Prostate gland (tissue), 2 donors: ENCODE data around the gene VPS13D. TPM values are rescaled to one million over a fixed set of nuclear protein-coding genes. Genes with fewer than 3 reads are reported as not detected.

Source experiments
- DNase-seq: peaks from one replicate; pipeline ENCODE4 v3.0.0-alpha.2; 2019; ENCODE audit warnings: low spot score
- H3K27ac ChIP-seq, 2 donors: fragments of 200-600 bp; sonication (generic); 2 replicates each; pipeline ENCODE4 v1.5.1; 2017 to 2019
- H3K27me3 ChIP-seq: fragments of 200-600 bp; sonication (generic); replicated peaks from 2 replicates; pipeline ENCODE4 v1.5.1; 2019; ENCODE audit not compliant: insufficient read depth
- H3K36me3 ChIP-seq, 2 donors: fragments of 200-600 bp; sonication (generic); 1 replicate in 1 of 2; 2 replicates in 1 of 2; pipeline versions ENCODE4 v1.5.1 to v1.8.1; 2017 to 2019
- H3K4me1 ChIP-seq: fragments of 200-600 bp; sonication (generic); replicated peaks from 2 replicates; pipeline ENCODE4 v1.5.1; 2019
- H3K4me3 ChIP-seq, 2 donors: fragments of 200-600 bp; sonication (generic); 2 replicates each; pipeline ENCODE4 v1.5.1; 2017 to 2019
- H3K9me3 ChIP-seq: fragments of 200-600 bp; sonication (generic); 2 replicates; pipeline ENCODE4 v1.5.1; 2017
- POLR2A ChIP-seq: fragments of 450-650 bp; IDR thresholded peaks from one replicate; pipeline ENCODE4 v1.6.1; 2016; ENCODE audit warnings: antibody characterized with exemption, mild to moderate bottlenecking
- POLR2AphosphoS5 ChIP-seq: sonication (generic); formaldehyde crosslinking; IDR thresholded peaks from one replicate; pipeline ENCODE4 v1.6.1; 2017; ENCODE audit warnings: antibody characterized with exemption
- WGBS: methylation state at CpG from one replicate; pipeline ENCODE4 v1.1.5; 2018; 5-methylcytosine and 5-hydroxymethylcytosine counted together
- intact Hi-C: fragments of 100-400 bp; cut with DNase I; formaldehyde crosslinking; loops from one replicate; pipeline ENCODE4 v1.14.2; 2022
- total RNA-seq, 2 donors: library from RNA; depleted of rRNA; stranded (reverse); fragments of >200 nt; gene quantifications; one replicate each; pipeline ENCODE4 v1.1.0, GENCODE V29; 2016
- TF ChIP-seq, protein P1 (sequence below), 4 experiments: fragments of 200-600 bp in 2 of 4; fragments of 450-650 bp in 2 of 4; sonication (generic) in 2 of 4; IDR thresholded peaks; 1 replicate in 3 of 4; 2 replicates in 1 of 4; pipeline ENCODE4 v1.5.1; 2016 to 2019; ENCODE audit warnings: antibody characterized with exemption in 4 of 4, mild to moderate bottlenecking in 2 of 4, moderate library complexity in 2 of 4

Gene VPS13D
- total RNA-seq, 2 donors from 2014 or later, result 60.7 to 80.8 TPM

DNA sequence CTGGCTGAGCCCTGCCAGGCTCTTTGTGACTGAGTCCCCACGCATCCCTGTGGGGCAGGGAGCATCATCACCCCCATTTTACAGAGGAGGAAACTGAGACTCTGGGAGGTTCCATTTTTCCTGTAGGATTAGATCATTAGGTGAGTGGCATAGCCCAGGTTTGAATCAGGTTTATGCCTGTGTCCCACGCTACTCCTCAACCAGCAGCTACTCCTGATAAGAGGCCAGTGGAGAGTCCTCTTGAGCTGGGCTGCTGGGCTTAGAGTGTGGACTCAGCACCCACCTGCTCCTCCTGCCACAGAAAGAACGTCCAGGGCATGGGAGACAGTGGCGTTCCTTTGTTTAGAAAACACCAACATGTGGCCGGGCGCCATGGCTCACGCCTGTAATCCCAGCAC lies 32.3 kb upstream of the VPS13D start:
- Histone ChIP-seq H3K4me3 (no peak overlapping the region), H3K27ac (no peak overlapping the region), H3K9me3 (no peaks in the 10 kb centered on the region), H3K36me3 (no peaks in the 10 kb centered on the region), H3K27me3 (no peaks in the 10 kb centered on the region), H3K4me1 (no peaks in the 10 kb centered on the region)
- intact Hi-C loops, result no loop called here
- DNase-seq, result no peak
- 81% methylated on average over 7 of the region's 7 CpGs for WGBS
- TF ChIP-seq, protein P1, sequence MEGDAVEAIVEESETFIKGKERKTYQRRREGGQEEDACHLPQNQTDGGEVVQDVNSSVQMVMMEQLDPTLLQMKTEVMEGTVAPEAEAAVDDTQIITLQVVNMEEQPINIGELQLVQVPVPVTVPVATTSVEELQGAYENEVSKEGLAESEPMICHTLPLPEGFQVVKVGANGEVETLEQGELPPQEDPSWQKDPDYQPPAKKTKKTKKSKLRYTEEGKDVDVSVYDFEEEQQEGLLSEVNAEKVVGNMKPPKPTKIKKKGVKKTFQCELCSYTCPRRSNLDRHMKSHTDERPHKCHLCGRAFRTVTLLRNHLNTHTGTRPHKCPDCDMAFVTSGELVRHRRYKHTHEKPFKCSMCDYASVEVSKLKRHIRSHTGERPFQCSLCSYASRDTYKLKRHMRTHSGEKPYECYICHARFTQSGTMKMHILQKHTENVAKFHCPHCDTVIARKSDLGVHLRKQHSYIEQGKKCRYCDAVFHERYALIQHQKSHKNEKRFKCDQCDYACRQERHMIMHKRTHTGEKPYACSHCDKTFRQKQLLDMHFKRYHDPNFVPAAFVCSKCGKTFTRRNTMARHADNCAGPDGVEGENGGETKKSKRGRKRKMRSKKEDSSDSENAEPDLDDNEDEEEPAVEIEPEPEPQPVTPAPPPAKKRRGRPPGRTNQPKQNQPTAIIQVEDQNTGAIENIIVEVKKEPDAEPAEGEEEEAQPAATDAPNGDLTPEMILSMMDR (IDR thresholded peaks at IDR 0.05), result no peak
- TF ChIP-seq POLR2A (no peak), POLR2AphosphoS5 (no peak)

DNA sequence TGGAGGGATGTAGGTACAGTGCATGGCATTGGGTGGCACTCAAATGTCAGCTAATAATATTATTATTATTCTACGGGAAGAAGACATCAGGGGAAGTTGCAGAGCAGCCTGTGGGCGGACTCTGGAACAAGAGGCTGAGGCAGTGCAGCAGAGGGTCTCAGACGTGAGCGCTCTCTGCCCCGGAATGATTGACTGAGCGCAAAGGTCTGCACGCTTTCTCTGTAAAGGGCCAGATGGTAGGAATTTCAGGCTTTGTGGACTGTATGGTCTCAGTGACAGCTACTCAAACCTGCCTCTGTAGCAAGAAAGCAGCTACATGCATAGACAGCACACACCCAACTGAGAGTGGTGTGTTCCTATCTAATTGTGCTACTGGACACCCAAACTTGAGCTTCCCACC lies 29.6 kb upstream of the VPS13D start:
- Histone ChIP-seq H3K9me3 (no peaks in the 10 kb centered on the region), H3K4me1 (no peaks in the 10 kb centered on the region), H3K27ac (no peak overlapping the region), H3K4me3 (no peak overlapping the region), H3K27me3 (no peaks in the 10 kb centered on the region), H3K36me3 (no peaks in the 10 kb centered on the region)
- TF ChIP-seq POLR2AphosphoS5 (no peak), POLR2A (no peak)
- TF ChIP-seq, protein P1 (IDR thresholded peaks at IDR 0.05), result no peak
- DNase-seq, result no peak
- WGBS, result 93% methylated on average over 7 of the region's 7 CpGs
- intact Hi-C loops, result no loop called here

DNA sequence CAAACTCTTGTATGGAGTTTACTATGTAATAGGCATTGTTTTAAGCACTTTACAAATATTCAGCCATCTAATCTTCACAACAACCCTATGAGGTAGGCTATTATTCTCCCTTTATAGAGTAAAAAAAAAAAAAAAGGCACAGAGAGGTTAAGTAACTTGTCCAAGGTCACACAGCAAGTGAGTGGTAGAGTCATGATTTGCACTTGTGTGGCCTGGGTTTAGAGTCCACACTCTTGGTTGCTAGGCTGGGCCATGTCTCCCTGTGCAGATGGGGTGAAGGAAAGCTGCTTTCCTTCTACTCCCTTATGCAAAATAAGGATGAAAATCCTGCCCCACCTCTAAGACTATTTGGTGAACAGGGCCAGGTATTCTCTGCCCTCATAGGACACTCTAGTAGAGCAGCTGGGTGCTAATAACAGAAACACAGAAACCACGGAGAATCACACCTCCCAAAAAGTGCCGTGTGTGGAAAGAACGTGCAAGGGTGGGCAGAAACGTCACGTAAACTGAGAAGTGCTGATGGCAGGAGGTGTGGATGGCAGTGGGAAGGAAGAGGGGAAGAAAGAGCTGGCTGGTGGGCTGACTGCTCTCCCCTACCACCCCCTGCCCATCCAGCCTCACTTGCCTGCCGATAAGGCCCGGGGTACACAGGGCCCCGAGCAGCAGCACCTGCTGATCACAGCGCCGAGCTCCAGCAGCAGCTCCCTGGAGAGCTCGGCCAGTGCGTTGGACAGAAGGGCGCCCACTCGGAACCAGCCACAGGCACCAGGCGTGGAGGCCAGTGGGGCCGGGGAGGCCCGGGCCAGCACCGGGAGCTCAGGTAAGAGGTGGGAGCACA lies 28.3 kb upstream of the VPS13D start:
- intact Hi-C loops, result no loop called here
- H3K27ac ChIP-seq, result no peak overlapping the region
- TF ChIP-seq, protein P1 (IDR thresholded peaks at IDR 0.05), result no peak
- no peak for TF ChIP-seq POLR2A
- TF ChIP-seq POLR2AphosphoS5, result no peak
- no peaks in the 10 kb centered on the region for H3K27me3 ChIP-seq
- 88% methylated on average over 18 of the region's 18 CpGs for WGBS
- no peaks in the 10 kb centered on the region for H3K36me3 ChIP-seq
- no peak overlapping the region for H3K4me3 ChIP-seq
- no peak for DNase-seq
- no peaks in the 10 kb centered on the region for H3K4me1 ChIP-seq
- H3K9me3 ChIP-seq, result no peaks in the 10 kb centered on the region

DNA sequence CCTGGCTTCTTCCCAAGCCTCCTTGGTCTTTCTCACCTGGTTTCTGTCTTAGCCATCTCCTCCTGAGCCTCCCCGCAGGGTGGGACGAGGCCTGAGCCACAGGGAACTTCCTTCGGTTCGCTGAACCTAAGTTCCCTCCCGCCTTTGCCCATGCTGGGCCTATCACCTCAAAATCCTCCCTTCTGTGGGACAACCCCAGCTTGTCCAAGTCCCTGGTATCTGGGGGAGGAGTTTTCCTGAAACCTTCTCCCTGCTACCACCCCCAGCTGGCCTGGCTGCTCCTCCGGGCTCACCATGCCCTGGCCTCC lies 27.7 kb upstream of the VPS13D start:
- 89% methylated on average over 6 of the region's 6 CpGs for WGBS
- Histone ChIP-seq H3K4me3 (no peak overlapping the region), H3K27ac (no peak overlapping the region), H3K36me3 (no peaks in the 10 kb centered on the region), H3K4me1 (no peaks in the 10 kb centered on the region), H3K27me3 (no peaks in the 10 kb centered on the region), H3K9me3 (no peaks in the 10 kb centered on the region)
- intact Hi-C loops, result no loop called here
- no peak for DNase-seq
- no peak for TF ChIP-seq POLR2A
- TF ChIP-seq POLR2AphosphoS5, result no peak
- TF ChIP-seq, protein P1 (IDR thresholded peaks at IDR 0.05), result no peak

DNA sequence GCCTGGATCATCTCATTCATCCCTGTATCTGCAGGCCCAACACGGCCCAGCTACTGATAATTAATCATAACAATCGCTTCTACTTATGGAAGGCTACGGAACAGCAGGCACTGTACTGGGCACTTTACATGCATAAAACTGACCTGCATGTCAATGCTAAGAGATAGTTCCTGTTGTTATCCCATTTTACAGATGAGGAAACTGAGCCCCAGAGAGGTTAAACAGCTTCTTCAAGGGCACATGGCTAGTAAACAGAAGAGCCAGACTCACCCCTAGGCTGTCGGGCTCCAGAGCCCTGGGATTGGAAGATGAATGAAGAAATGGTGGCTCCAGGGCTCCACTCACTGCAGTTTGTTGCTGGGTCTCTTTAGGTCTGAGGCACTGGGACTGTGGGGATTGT lies 27.3 kb upstream of the VPS13D start:
- intact Hi-C loops, result no loop called here
- Histone ChIP-seq H3K4me3 (no peak overlapping the region), H3K27ac (no peak overlapping the region), H3K27me3 (no peaks in the 10 kb centered on the region), H3K36me3 (no peaks in the 10 kb centered on the region), H3K4me1 (no peaks in the 10 kb centered on the region), H3K9me3 (no peaks in the 10 kb centered on the region)
- TF ChIP-seq POLR2A (no peak), POLR2AphosphoS5 (no peak)
- TF ChIP-seq, protein P1 (IDR thresholded peaks at IDR 0.05), result no peak
- 94% methylated on average over 4 of the region's 4 CpGs for WGBS
- DNase-seq, result no peak
